ENCODE measurements around the gene CPTP. TPM values are rescaled to one million over a fixed set of nuclear protein-coding genes. Genes with fewer than 3 reads are reported as not detected.

CPTP gene
- 12.2 and 17.5 TPM in 2 replicates for total RNA-seq (2012; rRNA removed)

DNA sequence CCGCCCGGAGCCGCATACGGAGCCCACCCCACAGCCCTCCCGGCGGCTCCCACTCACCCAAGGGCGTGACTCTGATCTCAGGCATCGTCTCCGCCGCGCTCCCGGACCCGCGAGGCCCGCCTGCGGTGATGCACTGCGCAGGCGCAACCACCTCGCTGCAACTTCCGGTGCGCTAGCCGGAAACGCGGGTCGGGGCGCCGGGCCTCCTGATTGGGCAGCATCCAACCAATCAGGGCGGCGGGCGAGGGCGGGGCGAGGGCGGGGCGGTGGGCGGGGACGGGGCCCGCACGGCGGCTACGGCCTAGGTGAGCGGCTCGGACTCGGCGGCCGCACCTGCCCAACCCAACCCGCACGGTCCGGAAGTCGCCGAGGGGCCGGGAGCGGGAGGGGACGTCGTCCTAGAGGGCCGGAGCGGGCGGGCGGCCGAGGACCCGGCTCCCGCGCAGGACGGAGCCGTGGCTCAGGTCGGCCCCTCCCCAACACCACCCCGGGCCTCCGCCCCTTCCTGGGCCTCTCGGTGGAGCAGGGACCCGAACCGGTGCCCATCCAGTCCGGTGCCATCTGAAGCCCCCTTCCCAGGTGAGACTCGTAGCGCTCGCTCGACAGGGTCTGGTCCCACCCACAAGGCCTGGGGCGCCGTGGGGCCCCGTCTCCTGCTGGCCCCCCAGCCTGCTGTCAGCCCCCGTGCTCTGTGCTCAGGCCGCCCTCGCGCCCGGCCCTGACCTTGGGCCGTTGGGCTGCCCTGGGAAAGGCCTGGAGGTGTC lies at the start of gene CPTP, which contains the start of gene INTS11:
TSS of gene CPTP (plus strand) at position 279 of the 764 bp plus-strand sequence. CDS start 2,109 bp downstream, outside the sequence.
TSS of gene INTS11 (minus strand) at position 137 of the 764 bp plus-strand sequence. CDS start at position 85, 52 bp downstream.
- H3K4me1 ChIP-seq (ENCODE audit: control insufficient read depth, insufficient read depth, low read length): peaks cover 34% of the 10 kb centered on the region
- peak within 1 kb of the TSS; percentile 98 for H3K9ac ChIP-seq (ENCODE audit: low read depth, low read length)
- no peaks in the 10 kb centered on the region for H3K9me3 ChIP-seq (replicated peaks; ENCODE audit: low read length)
- H3K4me3 ChIP-seq (ENCODE audit: low read length): peak within 1 kb of the TSS; percentile 99
- H3K4me2 ChIP-seq (ENCODE audit: low read length): peak within 1 kb of the TSS; percentile 85
- no peaks in the 10 kb centered on the region for H3K27me3 ChIP-seq (ENCODE audit: control insufficient read depth, insufficient read depth, low read length)
- peaks cover 25% of the 10 kb centered on the region for H3K36me3 ChIP-seq (ENCODE audit: insufficient read depth, low read length)

DNA sequence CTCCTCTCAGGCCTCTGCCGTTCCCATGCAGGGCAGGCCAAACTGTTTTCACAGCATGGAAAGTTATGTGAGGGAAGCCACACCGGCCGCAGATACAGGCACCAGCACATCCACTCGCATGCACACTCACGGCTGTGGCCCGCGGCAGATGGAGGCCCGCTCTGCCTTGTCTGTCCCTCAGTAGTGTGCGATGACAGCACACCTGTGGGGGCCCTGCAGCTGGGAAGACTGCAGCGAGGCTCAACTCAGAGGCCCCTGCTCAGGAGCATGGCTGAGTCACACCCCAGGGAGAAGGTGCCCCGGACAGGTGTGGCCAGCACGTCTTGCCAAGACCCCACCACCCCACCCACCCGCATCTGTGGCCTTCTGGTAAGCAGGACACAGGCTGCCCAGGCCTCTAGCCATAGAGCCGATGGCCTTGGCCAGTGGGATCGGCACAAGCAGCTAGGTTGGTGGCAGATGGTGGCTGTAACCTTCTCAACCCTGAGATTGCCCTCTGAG lies 49.6 kb upstream of the CPTP start:
- peak overlapping the region; percentile 99 for H3K4me3 ChIP-seq (ENCODE audit: low read length)
- H3K27me3 ChIP-seq (ENCODE audit: control insufficient read depth, insufficient read depth, low read length): no peaks in the 10 kb centered on the region
- no peaks in the 10 kb centered on the region for H3K9me3 ChIP-seq (replicated peaks; ENCODE audit: low read length)
- H3K4me2 ChIP-seq (ENCODE audit: low read length): peak overlapping the region; percentile 95
- H3K4me1 ChIP-seq (ENCODE audit: control insufficient read depth, insufficient read depth, low read length): peaks cover 35% of the 10 kb centered on the region
- H3K9ac ChIP-seq (ENCODE audit: low read depth, low read length): peak overlapping the region; percentile 100
- H3K36me3 ChIP-seq (ENCODE audit: insufficient read depth, low read length): peaks cover 14% of the 10 kb centered on the region

DNA sequence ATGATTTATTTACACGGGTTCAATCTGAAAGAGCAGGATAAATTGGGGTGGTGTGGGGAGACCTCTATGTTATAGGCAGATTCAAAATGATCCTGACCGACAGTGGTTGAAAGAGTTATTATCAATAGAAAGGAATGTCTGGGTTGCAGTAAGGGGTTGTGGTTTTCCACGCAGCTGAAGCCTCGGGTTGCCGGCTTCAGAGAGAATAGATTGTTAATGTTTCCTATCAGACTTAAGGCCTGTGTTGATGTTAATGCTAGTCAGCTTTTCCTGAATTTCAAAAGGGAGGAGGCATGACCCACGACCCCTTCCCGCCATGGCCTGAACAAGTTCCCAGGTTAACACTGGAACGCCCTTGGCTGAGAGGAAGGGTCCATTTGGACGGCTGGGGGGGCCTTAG lies 48.8 kb upstream of the CPTP start:
- Histone ChIP-seq H3K27me3 (ENCODE audit: control insufficient read depth, insufficient read depth, low read length) (no peaks in the 10 kb centered on the region), H3K9ac (ENCODE audit: low read depth, low read length) (no peak overlapping the region), H3K36me3 (ENCODE audit: insufficient read depth, low read length) (peaks cover 13% of the 10 kb centered on the region), H3K4me1 (ENCODE audit: control insufficient read depth, insufficient read depth, low read length) (peaks cover 28% of the 10 kb centered on the region), H3K4me3 (ENCODE audit: low read length) (no peak overlapping the region), H3K4me2 (ENCODE audit: low read length) (no peak overlapping the region), H3K9me3 (replicated peaks; ENCODE audit: low read length) (no peaks in the 10 kb centered on the region)

DNA sequence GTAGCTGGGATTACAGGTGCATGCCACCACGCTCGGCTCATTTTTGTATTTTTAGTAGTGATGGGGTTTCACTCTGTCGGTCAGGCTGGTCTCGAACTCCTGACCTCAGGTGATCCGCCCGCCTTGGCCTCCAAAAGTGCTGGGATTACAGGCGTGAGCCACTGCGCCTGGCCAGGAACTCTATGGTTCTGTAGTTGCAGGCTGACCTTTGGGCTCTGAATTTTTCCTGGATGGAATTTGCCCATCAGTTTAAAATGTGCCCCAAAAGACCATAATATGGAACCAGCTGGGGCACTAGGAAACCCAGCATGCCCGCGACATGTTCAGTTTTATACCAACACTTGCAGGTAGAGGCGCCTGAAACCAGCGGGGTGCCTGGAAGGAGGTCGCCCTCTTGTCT lies 46.0 kb upstream of the CPTP start:
- H3K4me3 ChIP-seq (ENCODE audit: low read length): no peak overlapping the region
- peaks cover 23% of the 10 kb centered on the region for H3K4me1 ChIP-seq (ENCODE audit: control insufficient read depth, insufficient read depth, low read length)
- no peaks in the 10 kb centered on the region for H3K36me3 ChIP-seq (ENCODE audit: insufficient read depth, low read length)
- H3K27me3 ChIP-seq (ENCODE audit: control insufficient read depth, insufficient read depth, low read length): no peaks in the 10 kb centered on the region
- no peaks in the 10 kb centered on the region for H3K9me3 ChIP-seq (replicated peaks; ENCODE audit: low read length)
- no peak overlapping the region for H3K9ac ChIP-seq (ENCODE audit: low read depth, low read length)
- H3K4me2 ChIP-seq (ENCODE audit: low read length): no peak overlapping the region

DNA sequence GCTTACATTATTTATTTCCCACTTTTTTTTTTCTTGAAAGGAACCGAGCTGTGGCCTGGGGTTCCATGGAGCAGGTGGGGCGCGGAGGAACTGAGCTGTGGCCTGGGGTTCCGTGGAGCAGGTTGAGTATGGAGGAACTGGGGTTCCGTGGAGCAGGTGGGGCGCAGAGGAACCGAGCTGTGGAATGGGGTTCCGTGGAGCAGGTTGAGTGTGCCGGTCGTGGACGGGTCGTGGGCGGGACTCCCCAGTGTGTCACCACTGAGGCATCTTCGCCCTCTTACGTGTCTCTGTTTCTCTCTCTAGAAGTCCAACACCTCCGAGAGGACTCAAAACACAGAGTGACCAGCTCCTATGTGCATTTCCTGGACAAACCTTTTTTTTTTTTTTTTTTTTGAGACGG lies 45.6 kb upstream of the CPTP start:
- Histone ChIP-seq H3K4me1 (ENCODE audit: control insufficient read depth, insufficient read depth, low read length) (peaks cover 23% of the 10 kb centered on the region), H3K9ac (ENCODE audit: low read depth, low read length) (no peak overlapping the region), H3K4me2 (ENCODE audit: low read length) (no peak overlapping the region), H3K27me3 (ENCODE audit: control insufficient read depth, insufficient read depth, low read length) (no peaks in the 10 kb centered on the region), H3K9me3 (replicated peaks; ENCODE audit: low read length) (no peaks in the 10 kb centered on the region), H3K4me3 (ENCODE audit: low read length) (no peak overlapping the region), H3K36me3 (ENCODE audit: insufficient read depth, low read length) (no peaks in the 10 kb centered on the region)

DNA sequence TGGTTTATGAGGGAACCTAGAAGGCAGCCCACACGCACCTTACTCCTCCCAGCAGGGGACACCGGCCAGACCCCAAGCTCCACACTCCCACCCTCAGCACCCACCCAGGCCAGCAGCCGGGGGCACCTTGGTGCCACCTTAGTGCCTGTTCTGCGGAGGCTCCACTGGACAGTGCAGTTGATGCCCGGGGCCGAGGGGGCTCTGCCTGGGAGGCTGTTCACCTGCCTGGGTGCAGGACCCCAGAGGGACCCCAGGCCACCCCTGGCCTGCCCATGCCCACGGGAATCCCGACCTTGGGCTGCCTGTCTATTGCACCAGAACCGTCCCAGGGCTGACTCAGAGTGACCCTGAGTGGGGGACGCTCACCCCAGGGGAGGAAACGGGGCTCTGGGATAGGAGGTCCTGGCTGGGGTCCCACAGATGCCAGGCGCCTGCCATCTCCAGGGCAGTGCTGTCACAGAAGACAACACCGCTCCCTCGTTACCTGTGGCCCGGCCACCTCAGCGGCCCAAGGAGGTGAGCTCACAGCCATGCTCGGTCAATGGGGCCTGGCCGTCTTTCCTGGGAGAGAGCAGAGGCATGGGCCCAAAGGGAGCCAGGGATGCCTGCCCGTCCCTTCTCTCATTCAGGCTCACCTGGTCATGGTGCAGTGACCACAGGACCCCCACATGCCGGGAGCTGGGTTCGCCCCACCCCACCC lies 43.7 kb upstream of the CPTP start:
- Histone ChIP-seq H3K9me3 (replicated peaks; ENCODE audit: low read length) (no peaks in the 10 kb centered on the region), H3K9ac (ENCODE audit: low read depth, low read length) (no peak overlapping the region), H3K4me2 (ENCODE audit: low read length) (no peak overlapping the region), H3K4me3 (ENCODE audit: low read length) (no peak overlapping the region), H3K4me1 (ENCODE audit: control insufficient read depth, insufficient read depth, low read length) (peaks cover 16% of the 10 kb centered on the region), H3K27me3 (ENCODE audit: control insufficient read depth, insufficient read depth, low read length) (peaks cover 8% of the 10 kb centered on the region), H3K36me3 (ENCODE audit: insufficient read depth, low read length) (no peaks in the 10 kb centered on the region)

DNA sequence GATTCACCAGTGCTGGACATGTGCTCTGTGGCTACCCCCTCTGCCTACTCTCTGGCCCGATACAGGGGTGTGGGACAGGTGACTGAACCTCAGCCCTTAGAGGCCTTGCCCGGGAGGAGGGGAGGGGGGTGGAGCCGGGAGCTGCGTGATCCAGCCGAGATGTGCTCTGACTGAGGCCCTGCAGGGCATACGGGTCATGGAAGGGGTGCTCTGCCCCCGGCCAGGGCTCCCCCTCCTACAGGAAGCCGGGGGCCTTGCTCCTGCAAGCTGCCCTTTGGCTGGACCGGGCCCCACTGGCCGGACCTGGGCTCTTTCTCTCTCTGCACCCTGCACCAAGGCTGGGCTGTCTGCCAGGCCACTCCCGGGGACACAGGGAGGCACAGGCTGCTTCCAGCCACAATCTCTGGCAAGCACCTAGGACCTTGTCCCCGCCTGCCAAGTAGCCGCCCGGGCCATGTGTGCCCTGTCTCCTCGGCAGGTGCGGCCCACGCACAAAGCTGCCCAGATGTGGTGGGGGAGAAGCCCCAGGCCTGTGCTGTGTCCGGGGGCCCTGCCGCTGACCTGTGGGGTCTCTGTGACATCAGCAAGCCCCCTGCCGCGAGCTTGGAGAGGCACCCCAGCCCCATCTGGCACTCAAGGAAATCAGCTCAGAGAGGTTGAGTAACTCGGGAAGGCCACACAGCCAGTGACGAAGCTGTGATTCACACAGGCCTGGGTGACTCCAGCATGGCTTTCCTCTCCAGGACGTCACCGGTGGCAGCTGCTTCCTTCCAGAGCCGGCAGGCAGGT lies 42.9 kb upstream of the CPTP start:
- H3K27me3 ChIP-seq (ENCODE audit: control insufficient read depth, insufficient read depth, low read length): peaks cover 12% of the 10 kb centered on the region
- H3K36me3 ChIP-seq (ENCODE audit: insufficient read depth, low read length): no peaks in the 10 kb centered on the region
- no peak overlapping the region for H3K9ac ChIP-seq (ENCODE audit: low read depth, low read length)
- no peak overlapping the region for H3K4me3 ChIP-seq (ENCODE audit: low read length)
- peaks cover 16% of the 10 kb centered on the region for H3K4me1 ChIP-seq (ENCODE audit: control insufficient read depth, insufficient read depth, low read length)
- H3K9me3 ChIP-seq (replicated peaks; ENCODE audit: low read length): no peaks in the 10 kb centered on the region
- H3K4me2 ChIP-seq (ENCODE audit: low read length): no peak overlapping the region

DNA sequence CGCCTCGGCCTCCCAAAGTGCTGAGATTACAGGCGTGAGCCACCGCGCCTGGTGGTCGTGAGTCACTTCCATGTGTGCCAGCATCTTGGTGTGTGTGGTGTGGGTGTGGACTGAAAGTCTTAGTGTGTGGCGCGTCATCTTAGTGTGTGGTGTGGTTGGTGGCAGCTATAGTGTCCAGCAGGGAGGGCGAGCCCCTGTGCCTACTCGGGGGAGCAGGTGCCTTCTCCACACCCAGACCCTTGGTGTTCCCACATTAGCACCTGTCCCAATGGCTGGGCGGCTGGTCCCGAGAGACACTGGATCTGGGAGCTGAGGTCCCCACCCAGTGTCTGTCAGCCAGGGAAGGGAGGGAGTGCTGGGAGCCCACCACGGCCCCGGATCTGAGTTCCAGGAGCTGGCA lies 41.6 kb upstream of the CPTP start:
- H3K27me3 ChIP-seq (ENCODE audit: control insufficient read depth, insufficient read depth, low read length): peaks cover 16% of the 10 kb centered on the region
- H3K9ac ChIP-seq (ENCODE audit: low read depth, low read length): no peak overlapping the region
- H3K4me2 ChIP-seq (ENCODE audit: low read length): no peak overlapping the region
- H3K36me3 ChIP-seq (ENCODE audit: insufficient read depth, low read length): no peaks in the 10 kb centered on the region
- peaks cover 16% of the 10 kb centered on the region for H3K4me1 ChIP-seq (ENCODE audit: control insufficient read depth, insufficient read depth, low read length)
- no peaks in the 10 kb centered on the region for H3K9me3 ChIP-seq (replicated peaks; ENCODE audit: low read length)
- H3K4me3 ChIP-seq (ENCODE audit: low read length): no peak overlapping the region

DNA sequence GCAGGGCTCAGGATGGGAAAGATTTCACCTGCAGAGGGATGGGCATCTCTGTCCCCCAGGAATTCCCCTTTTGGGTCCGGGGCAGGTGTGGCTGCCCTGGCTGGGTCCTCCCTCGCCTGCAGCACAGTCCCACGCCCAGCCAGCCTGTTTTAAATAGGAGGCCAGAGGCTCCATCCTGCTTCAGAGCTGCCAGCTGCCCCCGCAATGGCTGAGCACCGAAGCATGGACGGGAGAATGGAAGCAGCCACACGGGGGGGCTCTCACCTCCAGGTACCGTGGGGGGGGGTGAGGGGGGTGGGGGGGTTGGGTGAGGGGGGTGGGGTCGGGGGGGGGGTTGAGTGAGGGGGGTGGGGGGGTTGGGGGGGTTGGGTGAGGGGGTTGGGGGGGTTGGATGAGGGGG lies 40.8 kb upstream of the CPTP start:
- no peak overlapping the region for H3K9ac ChIP-seq (ENCODE audit: low read depth, low read length)
- peaks cover 16% of the 10 kb centered on the region for H3K4me1 ChIP-seq (ENCODE audit: control insufficient read depth, insufficient read depth, low read length)
- peaks cover 16% of the 10 kb centered on the region for H3K27me3 ChIP-seq (ENCODE audit: control insufficient read depth, insufficient read depth, low read length)
- H3K4me2 ChIP-seq (ENCODE audit: low read length): no peak overlapping the region
- H3K9me3 ChIP-seq (replicated peaks; ENCODE audit: low read length): no peaks in the 10 kb centered on the region
- no peaks in the 10 kb centered on the region for H3K36me3 ChIP-seq (ENCODE audit: insufficient read depth, low read length)
- H3K4me3 ChIP-seq (ENCODE audit: low read length): no peak overlapping the region

DNA sequence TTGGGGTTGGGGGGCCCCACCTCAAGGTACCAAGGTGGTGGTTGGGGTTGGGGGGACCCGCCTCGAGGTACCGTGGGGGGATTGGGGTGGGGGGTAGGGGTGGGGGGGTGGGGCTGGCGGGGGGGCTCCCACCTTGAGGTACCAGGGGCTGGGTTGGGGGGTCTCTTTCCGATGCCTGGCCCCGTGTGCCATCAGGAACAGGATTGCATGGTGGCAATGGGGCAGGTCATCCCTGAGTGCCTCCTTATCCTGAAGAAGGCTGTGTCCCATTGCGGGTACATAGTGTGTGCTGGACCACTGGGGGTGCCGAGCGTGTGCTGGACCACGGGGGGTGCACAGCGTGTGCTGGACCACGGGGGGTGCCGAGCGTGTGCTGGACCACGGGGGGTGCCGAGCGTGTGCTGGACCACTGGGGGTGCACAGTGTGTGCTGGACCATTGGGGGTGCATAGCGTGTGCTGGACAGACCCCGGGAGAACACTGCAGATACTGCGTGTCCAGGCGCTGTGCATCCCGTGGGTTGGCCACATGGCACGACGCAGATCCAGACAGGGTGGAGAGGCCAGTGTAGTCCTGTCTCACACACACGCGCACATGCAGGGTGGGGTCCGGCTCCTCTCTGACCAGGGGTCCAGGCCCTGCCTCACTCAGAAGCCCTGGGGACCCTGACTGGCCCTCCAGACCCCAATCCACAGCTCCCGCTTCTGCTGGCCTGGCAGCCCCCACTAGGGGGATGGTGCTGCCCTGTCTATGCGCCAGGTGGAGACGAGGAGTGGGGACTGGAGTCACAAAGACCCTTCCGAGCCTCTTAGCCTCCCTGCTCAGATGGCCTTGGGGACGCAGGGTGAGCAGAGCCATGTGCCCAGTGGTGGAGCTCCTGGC lies 40.1 kb upstream of the CPTP start:
- Histone ChIP-seq H3K9ac (ENCODE audit: low read depth, low read length) (no peak overlapping the region), H3K27me3 (ENCODE audit: control insufficient read depth, insufficient read depth, low read length) (peaks cover 16% of the 10 kb centered on the region), H3K4me1 (ENCODE audit: control insufficient read depth, insufficient read depth, low read length) (peaks cover 16% of the 10 kb centered on the region), H3K9me3 (replicated peaks; ENCODE audit: low read length) (no peaks in the 10 kb centered on the region), H3K36me3 (ENCODE audit: insufficient read depth, low read length) (no peaks in the 10 kb centered on the region), H3K4me2 (ENCODE audit: low read length) (no peak overlapping the region), H3K4me3 (ENCODE audit: low read length) (no peak overlapping the region)

Data from skeletal muscle satellite cell (primary cell).